ENCODE measurements around the gene CERS6. TPM values are rescaled to one million over a fixed set of nuclear protein-coding genes. Genes with fewer than 3 reads are reported as not detected.

CERS6 gene
- total and polyA plus RNA-seq, 2 experiments from 2014 or later = 40.9 to 99.1 TPM

- no peak overlapping the region for H3K4me2 ChIP-seq
- H3K36me3 ChIP-seq (replicated peaks; ENCODE audit: insufficient read depth, low read depth) = no peaks in the 10 kb centered on the region
- no peak overlapping the region for H3K4me3 ChIP-seq
- no peaks in the 10 kb centered on the region for H4K20me1 ChIP-seq (ENCODE audit: insufficient read depth, poor library complexity, severe bottlenecking)
- peaks cover 9% of the 10 kb centered on the region for H3K4me1 ChIP-seq (ENCODE audit: insufficient read depth)
- TF ChIP-seq, protein P1, sequence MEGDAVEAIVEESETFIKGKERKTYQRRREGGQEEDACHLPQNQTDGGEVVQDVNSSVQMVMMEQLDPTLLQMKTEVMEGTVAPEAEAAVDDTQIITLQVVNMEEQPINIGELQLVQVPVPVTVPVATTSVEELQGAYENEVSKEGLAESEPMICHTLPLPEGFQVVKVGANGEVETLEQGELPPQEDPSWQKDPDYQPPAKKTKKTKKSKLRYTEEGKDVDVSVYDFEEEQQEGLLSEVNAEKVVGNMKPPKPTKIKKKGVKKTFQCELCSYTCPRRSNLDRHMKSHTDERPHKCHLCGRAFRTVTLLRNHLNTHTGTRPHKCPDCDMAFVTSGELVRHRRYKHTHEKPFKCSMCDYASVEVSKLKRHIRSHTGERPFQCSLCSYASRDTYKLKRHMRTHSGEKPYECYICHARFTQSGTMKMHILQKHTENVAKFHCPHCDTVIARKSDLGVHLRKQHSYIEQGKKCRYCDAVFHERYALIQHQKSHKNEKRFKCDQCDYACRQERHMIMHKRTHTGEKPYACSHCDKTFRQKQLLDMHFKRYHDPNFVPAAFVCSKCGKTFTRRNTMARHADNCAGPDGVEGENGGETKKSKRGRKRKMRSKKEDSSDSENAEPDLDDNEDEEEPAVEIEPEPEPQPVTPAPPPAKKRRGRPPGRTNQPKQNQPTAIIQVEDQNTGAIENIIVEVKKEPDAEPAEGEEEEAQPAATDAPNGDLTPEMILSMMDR (IDR thresholded peaks at IDR 0.05; ENCODE audit: poor library complexity) = no peak
- no peak for TF ChIP-seq EZH2 (IDR thresholded peaks at IDR 0.05; ENCODE audit: borderline replicate concordance)
- no peak for TF ChIP-seq EZH2phosphoT487 (IDR thresholded peaks at IDR 0.05; ENCODE audit: low read depth, severe bottlenecking, unreplicated experiment)
- WGBS (ENCODE audit: low lambda C conversion rate, missing lambda C conversion rate) = 71% methylated on average over 1 of the region's 1 CpG
- no peaks in the 10 kb centered on the region for H3K79me2 ChIP-seq
- H3K27ac ChIP-seq = no peak overlapping the region
- H3K9me2 ChIP-seq (replicated peaks; ENCODE audit: insufficient read depth) = no peaks in the 10 kb centered on the region
- H3K27me3 ChIP-seq = no peaks in the 10 kb centered on the region
- no peak overlapping the region for H2AFZ ChIP-seq
- no peak for DNase-seq (ENCODE audit: low spot score)
- no peaks in the 10 kb centered on the region for H3K9me3 ChIP-seq (ENCODE audit: low read depth)
Measured at GRCh38 chr2:168431301-168432024, 24.6 kb upstream of the CERS6 start.

GRCh38 chr2:168432100-168432499, 24.0 kb upstream of the CERS6 start:
- Histone ChIP-seq H3K9me2 (replicated peaks; ENCODE audit: insufficient read depth) (no peaks in the 10 kb centered on the region), H3K79me2 (no peaks in the 10 kb centered on the region), H3K4me1 (ENCODE audit: insufficient read depth) (peaks cover 9% of the 10 kb centered on the region), H3K4me2 (no peak overlapping the region), H4K20me1 (ENCODE audit: insufficient read depth, poor library complexity, severe bottlenecking) (no peaks in the 10 kb centered on the region), H3K27me3 (no peaks in the 10 kb centered on the region), H3K9me3 (ENCODE audit: low read depth) (no peaks in the 10 kb centered on the region), H3K36me3 (replicated peaks; ENCODE audit: insufficient read depth, low read depth) (no peaks in the 10 kb centered on the region), H2AFZ (no peak overlapping the region), H3K27ac (no peak overlapping the region), H3K4me3 (no peak overlapping the region)
- no peak for TF ChIP-seq EZH2phosphoT487 (IDR thresholded peaks at IDR 0.05; ENCODE audit: low read depth, severe bottlenecking, unreplicated experiment)
- TF ChIP-seq EZH2 (IDR thresholded peaks at IDR 0.05; ENCODE audit: borderline replicate concordance) = no peak
- TF ChIP-seq, protein P1 (IDR thresholded peaks at IDR 0.05; ENCODE audit: poor library complexity) = no peak
- DNase-seq (ENCODE audit: low spot score) = no peak
- WGBS (ENCODE audit: low lambda C conversion rate, missing lambda C conversion rate) = 86% methylated on average over 3 of the region's 3 CpGs

DNA sequence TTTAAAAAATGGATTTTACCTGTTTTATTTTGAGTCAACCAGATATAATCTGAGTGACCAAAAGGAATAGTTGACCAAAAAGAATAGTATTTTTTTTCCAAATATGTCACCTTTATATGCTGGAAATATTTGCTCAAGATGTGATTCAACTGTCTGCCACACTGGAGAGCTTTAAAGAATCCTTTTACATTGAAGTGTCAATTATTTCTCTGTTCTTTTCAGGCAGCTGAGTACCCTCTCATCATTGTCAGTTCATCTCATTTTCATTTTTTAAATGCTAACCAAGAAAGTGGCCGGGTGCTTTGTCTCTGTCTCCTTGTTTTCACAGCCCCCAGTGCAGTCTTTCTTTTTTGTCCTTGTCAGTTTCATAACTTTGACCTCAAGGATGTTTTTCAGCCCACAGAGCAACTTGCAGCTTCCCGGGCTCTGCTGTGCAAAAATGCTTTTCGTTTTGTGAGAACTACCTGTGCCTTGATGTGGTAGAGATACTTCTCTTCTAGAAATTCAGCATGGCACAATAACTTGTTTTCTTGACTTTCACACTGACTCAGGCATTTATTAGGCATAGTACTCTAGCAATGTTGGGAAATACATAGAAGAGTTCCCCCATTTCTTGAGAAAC, 23.4 kb upstream of the CERS6 start:
- H3K27ac ChIP-seq = no peak overlapping the region
- no peaks in the 10 kb centered on the region for H3K79me2 ChIP-seq
- H3K27me3 ChIP-seq = no peaks in the 10 kb centered on the region
- 66% methylated on average over 3 of the region's 3 CpGs for WGBS (ENCODE audit: low lambda C conversion rate, missing lambda C conversion rate)
- H2AFZ ChIP-seq = no peak overlapping the region
- no peak for DNase-seq (ENCODE audit: low spot score)
- peaks cover 9% of the 10 kb centered on the region for H3K4me1 ChIP-seq (ENCODE audit: insufficient read depth)
- no peaks in the 10 kb centered on the region for H3K9me2 ChIP-seq (replicated peaks; ENCODE audit: insufficient read depth)
- no peaks in the 10 kb centered on the region for H3K9me3 ChIP-seq (ENCODE audit: low read depth)
- no peak overlapping the region for H3K4me3 ChIP-seq
- no peaks in the 10 kb centered on the region for H4K20me1 ChIP-seq (ENCODE audit: insufficient read depth, poor library complexity, severe bottlenecking)
- TF ChIP-seq, protein P1 (IDR thresholded peaks at IDR 0.05; ENCODE audit: poor library complexity) = no peak
- TF ChIP-seq EZH2 (IDR thresholded peaks at IDR 0.05; ENCODE audit: borderline replicate concordance) (no peak), EZH2phosphoT487 (IDR thresholded peaks at IDR 0.05; ENCODE audit: low read depth, severe bottlenecking, unreplicated experiment) (no peak)
- no peak overlapping the region for H3K4me2 ChIP-seq
- no peaks in the 10 kb centered on the region for H3K36me3 ChIP-seq (replicated peaks; ENCODE audit: insufficient read depth, low read depth)
